HepG2 (cell line): ENCODE data around the gene SPNS3. TPM values are rescaled to one million over a fixed set of nuclear protein-coding genes. Genes with fewer than 3 reads are reported as not detected.

Experiments
- ATAC-seq: fragments of 200-7000 bp; cut with Tn5 transposase; 3 replicates; pipeline ENCODE4 v1.9.1; 2020; ENCODE audit warnings: mild to moderate bottlenecking, moderate library complexity
- BruUV-seq: library from RNA; stranded (reverse); fragments of 400-500 nt; replicated peaks from 2 replicates; lab custom pipeline; 2021; lab: Mats Ljungman, UMichigan
- CTCF ChIA-PET: fragments of 300-600 bp; formaldehyde crosslinking; extraction: SDS; loops from one replicate; lab custom pipeline; 2021; ENCODE audit warnings: low total read pairs, inconsistent platforms, low intra/inter-chr PET ratio; lab: Yijun Ruan, JAX
- POLR2A ChIA-PET: fragments of 350-600 bp; sonication (Branson Sonifier 250); formaldehyde crosslinking; loops from one replicate; lab custom pipeline; 2020; ENCODE audit warnings: antibody characterized with exemption, inconsistent platforms; lab: Yijun Ruan, JAX
- DNase-seq: peaks from one replicate; pipeline ENCODE4 v3.0.0-alpha.2; 2015; ENCODE audit warnings: low spot score
- FAIRE-seq: peaks from 3 replicates; lab custom pipeline; 2011; peaks lifted over from hg19 to GRCh38; lab: Jason Lieb, UNC
- H2AFZ ChIP-seq: one replicate; pipeline ENCODE4 v1.6.1; 2011; ENCODE audit warnings: low read length, inconsistent platforms
- H3K27ac ChIP-seq: fragments of 300-600 bp; 3 replicates; pipeline ENCODE4 v1.8.0; 2011; ENCODE audit warnings: mixed run types, mild to moderate bottlenecking, mixed read lengths, low read length, inconsistent platforms; ENCODE audit not compliant: insufficient read depth; ENCODE audit errors: extremely low read length
- H3K27me3 ChIP-seq, 2 experiments: fragments of 200-600 bp in 1 of 2; 2 replicates in 1 of 2; 3 replicates in 1 of 2; pipeline versions ENCODE4 v1.6.0 to v1.8.0; 2011; ENCODE audit warnings: low read length in 2 of 2, mild to moderate bottlenecking in 2 of 2, moderate library complexity in 2 of 2, inconsistent platforms in 1 of 2; ENCODE audit not compliant: insufficient read depth in 2 of 2, control insufficient read depth in 1 of 2
- H3K36me3 ChIP-seq, 2 experiments: fragments of 200-600 bp in 1 of 2; replicated peaks in 1 of 2; 2 replicates in 1 of 2; 3 replicates in 1 of 2; pipeline versions ENCODE4 v1.5.1 to v1.8.0; 2011; ENCODE audit warnings: low read length in 2 of 2, inconsistent platforms in 1 of 2; ENCODE audit not compliant: insufficient read depth in 2 of 2, control insufficient read depth in 1 of 2
- H3K4me1 ChIP-seq: 2 replicates; pipeline ENCODE4 v1.5.1; 2012; ENCODE audit warnings: low read length, inconsistent platforms; ENCODE audit not compliant: insufficient read depth
- H3K4me2 ChIP-seq: 2 replicates; pipeline ENCODE4 v1.6.0; 2011; ENCODE audit warnings: low read depth, low read length, inconsistent platforms
- H3K4me3 ChIP-seq, 3 experiments: fragments of 200-600 bp in 1 of 3; sonication (generic), shearing (Covaris generic) in 1 of 3; replicated peaks in 1 of 3; 2 replicates each; pipeline ENCODE4 v1.5.1; 2011 to 2016; ENCODE audit warnings: low read length in 3 of 3, inconsistent platforms in 2 of 3, low read depth in 2 of 3, mild to moderate bottlenecking in 2 of 3, control low read depth in 1 of 3, mixed read lengths in 1 of 3; ENCODE audit not compliant: insufficient read depth in 1 of 3
- H3K79me2 ChIP-seq: one replicate; pipeline ENCODE4 v1.6.1; 2011; ENCODE audit warnings: low read length, inconsistent platforms; ENCODE audit not compliant: insufficient read depth
- H3K9ac ChIP-seq: 2 replicates; pipeline ENCODE4 v1.6.0; 2011; ENCODE audit warnings: mild to moderate bottlenecking, low read depth, low read length, inconsistent platforms; ENCODE audit not compliant: insufficient read depth
- H3K9me3 ChIP-seq: 2 replicates; pipeline ENCODE4 v1.5.1; 2012; ENCODE audit warnings: mild to moderate bottlenecking, low read length
- H4K20me1 ChIP-seq: 2 replicates; pipeline ENCODE4 v1.6.0; 2011; ENCODE audit warnings: inconsistent platforms, mild to moderate bottlenecking, low read length, moderate library complexity; ENCODE audit not compliant: insufficient read depth
- ARID3A ChIP-seq: IDR thresholded peaks from 2 replicates; pipeline ENCODE4 v1.6.1; 2012; ENCODE audit warnings: low read depth, low read length, improper control_type of control experiment
- ARNT2 ChIP-seq: sonication (generic); formaldehyde crosslinking; IDR thresholded peaks from 2 replicates; pipeline ENCODE4 v1.8.0; 2022; ENCODE audit warnings: mild to moderate bottlenecking, low read depth, missing genetic modification reagents, moderate library complexity
- ATF6 ChIP-seq: sonication (generic); formaldehyde crosslinking; conservative IDR thresholded peaks from 2 replicates; pipeline ENCODE4 v1.4.0; 2020; ENCODE audit warnings: missing genetic modification reagents
- EHMT2 ChIP-seq: fragments of 200-600 bp; sonication (generic); IDR thresholded peaks from 2 replicates; pipeline ENCODE4 v1.7.0; 2017; ENCODE audit warnings: antibody characterized with exemption, low read depth, low read length, borderline replicate concordance
- HOXA5 ChIP-seq: sonication (generic); formaldehyde crosslinking; IDR thresholded peaks from 2 replicates; pipeline ENCODE4 v1.4.0; 2020; ENCODE audit warnings: missing genetic modification reagents
- KIAA2018 ChIP-seq: sonication (generic); formaldehyde crosslinking; IDR thresholded peaks from 2 replicates; pipeline ENCODE4 v1.5.0; 2020; ENCODE audit warnings: mild to moderate bottlenecking, missing genetic modification reagents, borderline replicate concordance
- SRSF4 ChIP-seq: fragments of 200-400 bp; formaldehyde crosslinking; IDR thresholded peaks from one replicate; pipeline ENCODE4 v1.6.1; 2018; ENCODE audit warnings: mild to moderate bottlenecking, low read depth, low read length, moderate library complexity; ENCODE audit not compliant: poor library complexity, severe bottlenecking
- TARDBP ChIP-seq: sonication (generic); formaldehyde crosslinking; IDR thresholded peaks from 2 replicates; pipeline ENCODE4 v1.8.0; 2022; ENCODE audit warnings: mild to moderate bottlenecking, missing genetic modification reagents
- TRAFD1 ChIP-seq: sonication (generic); formaldehyde crosslinking; IDR thresholded peaks from 2 replicates; pipeline ENCODE4 v1.5.1; 2020; ENCODE audit warnings: missing genetic modification reagents, mild to moderate bottlenecking, borderline replicate concordance
- ZNF225 ChIP-seq: sonication (generic); formaldehyde crosslinking; IDR thresholded peaks from 2 replicates; pipeline ENCODE4 v1.4.0; 2020; ENCODE audit warnings: mild to moderate bottlenecking, missing genetic modification reagents
- ZNF761 ChIP-seq: sonication (generic); formaldehyde crosslinking; conservative IDR thresholded peaks from 2 replicates; pipeline ENCODE4 v1.4.0; 2020; ENCODE audit warnings: mild to moderate bottlenecking, missing genetic modification reagents
- WGBS: methylation state at CpG from one replicate; pipeline ENCODE4 v1.1.6; 2017; ENCODE audit warnings: low lambda C conversion rate; 5-methylcytosine and 5-hydroxymethylcytosine counted together
- in situ Hi-C: cut with HindIII; loops from 2 replicates; pipeline ENCODE4 v1.10.0; 2017; ENCODE audit warnings: low pct_unique_long_range_greater_than_20kb; ENCODE audit not compliant: extremely low pct_ligation_motif_present
- intact Hi-C: fragments of 100-400 bp; cut with micrococcal nuclease; formaldehyde crosslinking; loops from one replicate; pipeline ENCODE4 v1.10.0; 2022; ENCODE audit not compliant: unreplicated experiment
- polyA plus RNA-seq, 8 experiments: library from polyadenylated mRNA; depleted of rRNA in 3 of 8; stranded (reverse) in 7 of 8; unstranded in 1 of 8; fragments of >200 nt; fragmentation: Illumina TruSeq in 4 of 8; extraction: Trizol in 4 of 8; gene quantifications; 2 replicates each; pipeline versions ENCODE4 v1.2.1 to v1.2.3, GENCODE V29; 2011 to 2016; ENCODE audit warnings: low read depth in 4 of 8, missing spikeins in 1 of 8, mixed read lengths in 1 of 8; ENCODE audit not compliant: insufficient read depth in 1 of 8
- total RNA-seq, 5 experiments: library from RNA; depleted of rRNA; stranded (reverse); fragments of >200 nt; fragmentation: Illumina TruSeq; extraction: Trizol; gene quantifications; 2 replicates each; pipeline ENCODE4 v1.2.3, GENCODE V29; 2016; ENCODE audit warnings: low read depth in 1 of 5

The SPNS3 gene
- total and polyA plus RNA-seq, 2 of the 13 experiments (the other 11 are each of a cell fraction or from before 2014, with no cell fraction given) = not detected

- ChIA-PET POLR2A (no interaction called here), CTCF (no interaction called here)
- WGBS = 18% methylated on average over 2 of the region's 8 CpGs
- H3K9ac ChIP-seq = no peak overlapping the region
- no peaks in the 10 kb centered on the region for H3K4me1 ChIP-seq
- intact Hi-C loops (no loop called here), in situ Hi-C loops (no loop called here)
- DNase-seq = no peak
- no peak overlapping the region for H3K4me2 ChIP-seq
- H2AFZ ChIP-seq = no peak overlapping the region
- no peak for FAIRE-seq
- no peaks in the 10 kb centered on the region for H3K9me3 ChIP-seq
- ATAC-seq = peak; percentile 55
- no TSS peak for BruUV-seq
- no peaks in the 10 kb centered on the region for H3K36me3 ChIP-seq
- H3K79me2 ChIP-seq = no peaks in the 10 kb centered on the region
- H3K4me3 ChIP-seq = no peak overlapping the region
- H3K27ac ChIP-seq = no peak overlapping the region
- no peaks in the 10 kb centered on the region for H4K20me1 ChIP-seq
- H3K27me3 ChIP-seq = peaks cover 8 to 74% of the 10 kb centered on the region in 2 experiments
- no peak for TF ChIP-seq ARNT2 (CRISPR knock-in tag)
- no peak for TF ChIP-seq ZNF761 (CRISPR knock-in tag)
- no peak for TF ChIP-seq SRSF4
- TF ChIP-seq KIAA2018 (CRISPR knock-in tag) = no peak
- TF ChIP-seq TARDBP (CRISPR knock-in tag) = no peak
- TF ChIP-seq TRAFD1 = no peak
- no peak for TF ChIP-seq ARID3A
- no peak for TF ChIP-seq EHMT2
- TF ChIP-seq ZNF225 (CRISPR knock-in tag) = no peak
- TF ChIP-seq ATF6 (CRISPR knock-in tag) = no peak
- no peak for TF ChIP-seq HOXA5 (CRISPR knock-in tag)
Measured at GRCh38 chr17:4509401-4509800, 75.7 kb downstream of the SPNS3 start.
